Spleen (tissue), 11 donors: ENCODE data around the gene CBLL1. TPM values are rescaled to one million over a fixed set of nuclear protein-coding genes. Genes with fewer than 3 reads are reported as not detected.

Experiments
- DNase-seq: peaks from one replicate; pipeline ENCODE4 v3.0.0-alpha.2; 2020
- H3K27ac ChIP-seq, 8 donors: fragments of 200-600 bp; sonication (generic) in 7 of 8; 1 replicate in 4 of 8; 2 replicates in 4 of 8; pipeline versions ENCODE4 v1.5.0 to v1.8.0; 2016 to 2021; ENCODE audit warnings: inconsistent platforms in 4 of 8, mild to moderate bottlenecking in 4 of 8, moderate library complexity in 1 of 8
- H3K27me3 ChIP-seq, 7 donors: fragments of 200-600 bp; sonication (generic) in 6 of 7; replicated peaks in 1 of 7; 1 replicate in 4 of 7; 2 replicates in 3 of 7; pipeline versions ENCODE4 v1.5.0 to v1.8.0; 2016 to 2021; ENCODE audit warnings: inconsistent platforms in 3 of 7, mild to moderate bottlenecking in 1 of 7
- H3K36me3 ChIP-seq, 6 donors: fragments of 200-600 bp; sonication (generic) in 5 of 6; 1 replicate in 4 of 6; 2 replicates in 2 of 6; pipeline versions ENCODE4 v1.5.0 to v1.8.0; 2016 to 2021; ENCODE audit warnings: inconsistent platforms in 2 of 6
- H3K4me1 ChIP-seq, 6 donors: fragments of 200-600 bp; sonication (generic) in 5 of 6; 1 replicate in 3 of 6; 2 replicates in 3 of 6; pipeline versions ENCODE4 v1.5.0 to v1.8.0; 2016 to 2021; ENCODE audit warnings: inconsistent platforms in 3 of 6
- H3K4me3 ChIP-seq, 8 donors: fragments of 200-600 bp; sonication (generic) in 7 of 8; 1 replicate in 4 of 8; 2 replicates in 4 of 8; pipeline versions ENCODE4 v1.5.0 to v1.8.0; 2016 to 2021; ENCODE audit warnings: inconsistent platforms in 4 of 8, mild to moderate bottlenecking in 4 of 8, moderate library complexity in 2 of 8
- H3K9me3 ChIP-seq, 8 donors: fragments of 200-600 bp; sonication (generic) in 7 of 8; 1 replicate in 4 of 8; 2 replicates in 4 of 8; pipeline versions ENCODE4 v1.5.0 to v1.8.0; 2016 to 2021; ENCODE audit warnings: inconsistent platforms in 4 of 8
- POLR2A ChIP-seq, 3 donors: fragments of 450-650 bp; IDR thresholded peaks; one replicate each; pipeline ENCODE4 v1.5.1; 2017; ENCODE audit warnings: antibody characterized with exemption in 3 of 3, mild to moderate bottlenecking in 1 of 3
- POLR2AphosphoS5 ChIP-seq, 3 donors: sonication (generic); formaldehyde crosslinking; IDR thresholded peaks; one replicate each; pipeline ENCODE4 v1.5.1; 2017; ENCODE audit warnings: antibody characterized with exemption in 3 of 3
- WGBS, 5 donors: extraction: QIAGEN DNeasy Blood & Tissue Kit in 3 of 5; methylation state at CpG; one replicate each; pipeline versions ENCODE4 v1.1.5 to v1.1.7; 2013 to 2018; 5-methylcytosine and 5-hydroxymethylcytosine counted together
- intact Hi-C: fragments of 100-400 bp; cut with DNase I; formaldehyde crosslinking; loops from one replicate; pipeline ENCODE4 v1.15.0; 2023; ENCODE audit warnings: low total_unique reads
- polyA plus RNA-seq, 3 donors: library from polyadenylated mRNA; stranded (reverse); fragments of 200-250 nt; gene quantifications; one replicate each; pipeline ENCODE4 v1.2.1, GENCODE V29; 2013
- total RNA-seq, 7 donors: library from RNA; depleted of rRNA in 3 of 7; stranded (reverse); fragments of >200 nt in 3 of 7; fragmentation: NEBNext Ultra II Directional in 4 of 7; extraction: Animal tissue kit (Norgen Biotek cat#: 25700) in 4 of 7; gene quantifications; one replicate each; pipeline versions ENCODE4 v1.1.0 to v1.2.1, GENCODE V29; 2016 to 2021
- TF ChIP-seq, protein P1 (sequence below), 11 experiments: fragments of 200-600 bp in 7 of 11; fragments of 450-650 bp in 4 of 11; sonication (generic) in 4 of 11; IDR thresholded peaks in 8 of 11; conservative IDR thresholded peaks in 3 of 11; 1 replicate in 7 of 11; 2 replicates in 4 of 11; pipeline versions ENCODE4 v1.4.0 to v1.8.0; 2016 to 2021; ENCODE audit warnings: antibody characterized with exemption in 11 of 11, inconsistent platforms in 4 of 11, mild to moderate bottlenecking in 1 of 11
- donor health status: healthy with polysubstance abuse.
- donor health status: DM: no; HTN: no; CAD: no; lungs with moderate emphysema.
- donor health status: DM: no; HTN: no; CAD: no.
- donor health status: Bipolar disorder and iron deficiency.
- donor health status: healthy.
- donor health status: DM: no; HTN: no; CAD: no.
- donor health status: DM: yes; HTN: yes; CAD: no.

CBLL1 gene
- total and polyA plus RNA-seq, 10 donors, result 5.4 to 41.0 (median 31.1) TPM

GRCh38 chr7:107792364-107792763, 48.4 kb downstream of the CBLL1 start:
- no peaks in the 10 kb centered on the region for H3K36me3 ChIP-seq
- H3K4me3 ChIP-seq, result no peak overlapping the region
- no peak overlapping the region for H3K27ac ChIP-seq
- no peak for DNase-seq
- H3K4me1 ChIP-seq, result no peaks in the 10 kb centered on the region
- 72 to 91% (median 87%) methylated on average over 6 of the region's 6 CpGs for WGBS, 5 donors
- no peaks in the 10 kb centered on the region for H3K27me3 ChIP-seq
- intact Hi-C loops, result no loop called here
- TF ChIP-seq, protein P1, sequence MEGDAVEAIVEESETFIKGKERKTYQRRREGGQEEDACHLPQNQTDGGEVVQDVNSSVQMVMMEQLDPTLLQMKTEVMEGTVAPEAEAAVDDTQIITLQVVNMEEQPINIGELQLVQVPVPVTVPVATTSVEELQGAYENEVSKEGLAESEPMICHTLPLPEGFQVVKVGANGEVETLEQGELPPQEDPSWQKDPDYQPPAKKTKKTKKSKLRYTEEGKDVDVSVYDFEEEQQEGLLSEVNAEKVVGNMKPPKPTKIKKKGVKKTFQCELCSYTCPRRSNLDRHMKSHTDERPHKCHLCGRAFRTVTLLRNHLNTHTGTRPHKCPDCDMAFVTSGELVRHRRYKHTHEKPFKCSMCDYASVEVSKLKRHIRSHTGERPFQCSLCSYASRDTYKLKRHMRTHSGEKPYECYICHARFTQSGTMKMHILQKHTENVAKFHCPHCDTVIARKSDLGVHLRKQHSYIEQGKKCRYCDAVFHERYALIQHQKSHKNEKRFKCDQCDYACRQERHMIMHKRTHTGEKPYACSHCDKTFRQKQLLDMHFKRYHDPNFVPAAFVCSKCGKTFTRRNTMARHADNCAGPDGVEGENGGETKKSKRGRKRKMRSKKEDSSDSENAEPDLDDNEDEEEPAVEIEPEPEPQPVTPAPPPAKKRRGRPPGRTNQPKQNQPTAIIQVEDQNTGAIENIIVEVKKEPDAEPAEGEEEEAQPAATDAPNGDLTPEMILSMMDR (IDR thresholded peaks at IDR 0.05 in 8 of 11, conservative IDR thresholded peaks at IDR 0.05 in 3 of 11), result no peak
- TF ChIP-seq POLR2AphosphoS5 (IDR thresholded peaks at IDR 0.05) (no peak), POLR2A (IDR thresholded peaks at IDR 0.05) (no peak)
- no peaks in the 10 kb centered on the region for H3K9me3 ChIP-seq

- H3K9me3 ChIP-seq, result no peaks in the 10 kb centered on the region
- no peaks in the 10 kb centered on the region for H3K36me3 ChIP-seq
- no peak overlapping the region for H3K27ac ChIP-seq
- H3K4me3 ChIP-seq, result no peak overlapping the region
- no peaks in the 10 kb centered on the region for H3K4me1 ChIP-seq
- TF ChIP-seq, protein P1 (IDR thresholded peaks at IDR 0.05 in 8 of 11, conservative IDR thresholded peaks at IDR 0.05 in 3 of 11), result no peak
- TF ChIP-seq POLR2A (IDR thresholded peaks at IDR 0.05) (no peak), POLR2AphosphoS5 (IDR thresholded peaks at IDR 0.05) (no peak)
- intact Hi-C loops, result no loop called here
- H3K27me3 ChIP-seq, result no peaks in the 10 kb centered on the region
- WGBS, 5 donors, result 67 to 83% (median 77%) methylated on average over 6 of the region's 6 CpGs
- DNase-seq, result no peak
Measured at GRCh38 chr7:107799647-107800264, 55.8 kb downstream of the CBLL1 start.

- H3K4me1 ChIP-seq, result no peaks in the 10 kb centered on the region
- no peak within 1 kb of the TSS for H3K4me3 ChIP-seq
- H3K36me3 ChIP-seq, result no peaks in the 10 kb centered on the region
- no peaks in the 10 kb centered on the region for H3K9me3 ChIP-seq
- 67 to 82% (median 70%) methylated on average over 2 of the region's 2 CpGs for WGBS, 5 donors
- H3K27ac ChIP-seq, result no peak within 1 kb of the TSS
- no peak for TF ChIP-seq POLR2AphosphoS5 (IDR thresholded peaks at IDR 0.05)
- TF ChIP-seq, protein P1 (IDR thresholded peaks at IDR 0.05 in 8 of 11, conservative IDR thresholded peaks at IDR 0.05 in 3 of 11), result no peak
- TF ChIP-seq POLR2A (IDR thresholded peaks at IDR 0.05), result no peak
- DNase-seq, result no peak
- intact Hi-C loops, result no loop called here
- no peaks in the 10 kb centered on the region for H3K27me3 ChIP-seq
Measured at GRCh38 chr7:107803009-107803610, 59.2 kb downstream of the CBLL1 start, which contains the start of gene SLC26A3. TSS of gene SLC26A3 (minus strand) at chr7:107803223. CDS start at chr7:107794509, 8,714 bp downstream.

- no peak overlapping the region for H3K4me3 ChIP-seq
- H3K36me3 ChIP-seq, result no peaks in the 10 kb centered on the region
- peaks cover 0 to 8% (median 0%) of the 10 kb centered on the region in 7 donors for H3K27me3 ChIP-seq
- TF ChIP-seq, protein P1 (IDR thresholded peaks at IDR 0.05 in 8 of 11, conservative IDR thresholded peaks at IDR 0.05 in 3 of 11), result no peak
- TF ChIP-seq POLR2AphosphoS5 (IDR thresholded peaks at IDR 0.05) (no peak), POLR2A (IDR thresholded peaks at IDR 0.05) (no peak)
- no peak overlapping the region for H3K27ac ChIP-seq
- H3K4me1 ChIP-seq, result no peaks in the 10 kb centered on the region
- intact Hi-C loops, result no loop called here
- H3K9me3 ChIP-seq, result no peaks in the 10 kb centered on the region
- WGBS, 5 donors, result 88 to 96% (median 90%) methylated on average over 4 of the region's 4 CpGs
- DNase-seq, result no peak
Measured at GRCh38 chr7:107809179-107809578, 65.2 kb downstream of the CBLL1 start.
